K562 (cell line): ENCODE results near the gene RASIP1. TPM values are rescaled to one million over a fixed set of nuclear protein-coding genes. Genes with fewer than 3 reads are reported as not detected.
A peak's percentile ranks its signal among the peaks of the same experiment; 100 is the strongest.

Experiments
- ESRRB ChIP-seq: fragments of 250-450 bp; sonication (Bioruptor Pico); IDR thresholded peaks from 2 replicates; pipeline ENCODE4 v1.5.0; 2020; ENCODE audit warnings: mild to moderate bottlenecking, moderate library complexity, borderline replicate concordance
- FOXJ2 ChIP-seq: fragments of 200-800 bp; sonication (Bioruptor generic); IDR thresholded peaks from 2 replicates; pipeline ENCODE4 v1.6.1; 2016; ENCODE audit warnings: missing genetic modification characterization, missing compliant biosample characterization
- MAFK ChIP-seq: IDR thresholded peaks from 2 replicates; pipeline ENCODE4 v1.6.1; 2011; ENCODE audit warnings: low read length, improper control_type of control experiment
- NCOA6 ChIP-seq: fragments of 450-650 bp; IDR thresholded peaks from 2 replicates; pipeline ENCODE4 v1.6.1; 2017; ENCODE audit warnings: mild to moderate bottlenecking
- NFE2L1 ChIP-seq: fragments of 450-650 bp; IDR thresholded peaks from 2 replicates; pipeline ENCODE4 v1.6.1; 2016; ENCODE audit warnings: missing genetic modification characterization, low read depth, mild to moderate bottlenecking, missing compliant biosample characterization, moderate library complexity, borderline replicate concordance
- NFRKB ChIP-seq: fragments of 450-650 bp; IDR thresholded peaks from 2 replicates; pipeline ENCODE4 v1.6.1; 2016; ENCODE audit warnings: low read depth
- NONO ChIP-seq, 2 experiments: fragments of 200-400 bp in 1 of 2; fragments of 450-650 bp in 1 of 2; formaldehyde crosslinking in 1 of 2; IDR thresholded peaks; 2 replicates each; pipeline ENCODE4 v1.6.1; 2017; ENCODE audit warnings: low read depth in 2 of 2, mild to moderate bottlenecking in 2 of 2, moderate library complexity in 2 of 2, low read length in 1 of 2
- PCBP2 ChIP-seq: fragments of 200-400 bp; formaldehyde crosslinking; IDR thresholded peaks from 2 replicates; pipeline ENCODE4 v1.6.1; 2018; ENCODE audit warnings: low read length, low read depth, mild to moderate bottlenecking, moderate library complexity; ENCODE audit not compliant: poor library complexity, severe bottlenecking
- POLR2AphosphoS5 ChIP-seq: IDR thresholded peaks from 2 replicates; pipeline ENCODE4 v1.6.1; 2011; ENCODE audit warnings: mild to moderate bottlenecking, low read depth, low read length, moderate library complexity; ENCODE audit not compliant: control insufficient read depth, insufficient read depth
- RAD21 ChIP-seq, 2 experiments: fragments of 250-450 bp in 1 of 2; fragments of 450-650 bp in 1 of 2; sonication (Bioruptor Pico) in 1 of 2; formaldehyde crosslinking in 1 of 2; IDR thresholded peaks in 1 of 2; conservative IDR thresholded peaks in 1 of 2; 2 replicates each; pipeline versions ENCODE4 v1.4.0 to v1.8.0; 2020 to 2022; ENCODE audit warnings: mild to moderate bottlenecking in 2 of 2, moderate library complexity in 1 of 2
- RFX7 ChIP-seq: fragments of 250-450 bp; sonication (Bioruptor Pico); IDR thresholded peaks from 2 replicates; pipeline ENCODE4 v1.5.1; 2021; ENCODE audit warnings: mild to moderate bottlenecking
- SP2 ChIP-seq: IDR thresholded peaks from 2 replicates; pipeline ENCODE4 v1.6.1; 2011; ENCODE audit warnings: mild to moderate bottlenecking, low read depth, low read length, moderate library complexity; ENCODE audit not compliant: poor library complexity, severe bottlenecking; ENCODE audit errors: extremely low read depth
- ZC3H8 ChIP-seq: fragments of 450-650 bp; IDR thresholded peaks from 2 replicates; pipeline ENCODE4 v1.6.1; 2017
- ZNF121 ChIP-seq: sonication (generic); formaldehyde crosslinking; conservative IDR thresholded peaks from 2 replicates; pipeline ENCODE4 v1.8.0; 2022; ENCODE audit warnings: missing genetic modification reagents
- ZNF133 ChIP-seq: fragments of 250-450 bp; sonication (Bioruptor Pico); IDR thresholded peaks from 2 replicates; pipeline ENCODE4 v1.4.0; 2020; ENCODE audit warnings: mild to moderate bottlenecking
- ZNF253 ChIP-seq: fragments of 250-450 bp; sonication (Bioruptor Pico); conservative IDR thresholded peaks from 2 replicates; pipeline ENCODE4 v1.6.1; 2021; ENCODE audit warnings: mild to moderate bottlenecking
- ZNF507 ChIP-seq: conservative IDR thresholded peaks from 2 replicates; pipeline ENCODE4 v1.6.1; 2017; ENCODE audit warnings: missing genetic modification characterization, missing compliant biosample characterization
- polyA plus RNA-seq, 8 experiments: library from polyadenylated mRNA; depleted of rRNA in 4 of 8; stranded (reverse) in 5 of 8; unstranded in 3 of 8; fragments of >200 nt; fragmentation: Nextera tagmentation in 2 of 8; fragmentation: Illumina TruSeq in 1 of 8; extraction: Ambion mirVana in 2 of 8; extraction: Trizol in 1 of 8; gene quantifications; 2 replicates each; pipeline versions ENCODE4 v1.2.1 to v1.2.3, GENCODE V29; 2011 to 2014; ENCODE audit warnings: inconsistent platforms in 1 of 8, missing spikeins in 1 of 8
- total RNA-seq, 7 experiments: library from RNA; depleted of rRNA in 6 of 7; stranded (reverse); fragments of >200 nt in 6 of 7; fragmentation: Illumina TruSeq in 2 of 7; extraction: Trizol in 2 of 7; gene quantifications; 2 replicates each; pipeline versions ENCODE4 v1.2.1 to v1.2.3, GENCODE V29; 2011 to 2021; ENCODE audit warnings: low replicate concordance in 1 of 7
- TF ChIP-seq, protein P1 (sequence below), 2 experiments: IDR thresholded peaks; 2 replicates each; pipeline ENCODE4 v1.6.1; 2012; ENCODE audit warnings: improper control_type of control experiment in 2 of 2, low read depth in 2 of 2, low read length in 2 of 2, borderline replicate concordance in 1 of 2
- TF ChIP-seq, protein P2 (sequence below): fragments of 250-450 bp; sonication (Bioruptor Pico); IDR thresholded peaks from 2 replicates; pipeline ENCODE4 v1.5.0; 2021; ENCODE audit warnings: mild to moderate bottlenecking, moderate library complexity
- TF ChIP-seq, protein P3 (sequence below): sonication (generic); formaldehyde crosslinking; IDR thresholded peaks from 2 replicates; pipeline ENCODE4 v1.8.1; 2022; ENCODE audit warnings: missing genetic modification reagents

Gene RASIP1
- total and polyA plus RNA-seq, 9 of the 15 experiments (the other 6 are each of a cell fraction or from before 2014, with no cell fraction given): 0.20 to 4.7 (median 1.5) TPM

DNA sequence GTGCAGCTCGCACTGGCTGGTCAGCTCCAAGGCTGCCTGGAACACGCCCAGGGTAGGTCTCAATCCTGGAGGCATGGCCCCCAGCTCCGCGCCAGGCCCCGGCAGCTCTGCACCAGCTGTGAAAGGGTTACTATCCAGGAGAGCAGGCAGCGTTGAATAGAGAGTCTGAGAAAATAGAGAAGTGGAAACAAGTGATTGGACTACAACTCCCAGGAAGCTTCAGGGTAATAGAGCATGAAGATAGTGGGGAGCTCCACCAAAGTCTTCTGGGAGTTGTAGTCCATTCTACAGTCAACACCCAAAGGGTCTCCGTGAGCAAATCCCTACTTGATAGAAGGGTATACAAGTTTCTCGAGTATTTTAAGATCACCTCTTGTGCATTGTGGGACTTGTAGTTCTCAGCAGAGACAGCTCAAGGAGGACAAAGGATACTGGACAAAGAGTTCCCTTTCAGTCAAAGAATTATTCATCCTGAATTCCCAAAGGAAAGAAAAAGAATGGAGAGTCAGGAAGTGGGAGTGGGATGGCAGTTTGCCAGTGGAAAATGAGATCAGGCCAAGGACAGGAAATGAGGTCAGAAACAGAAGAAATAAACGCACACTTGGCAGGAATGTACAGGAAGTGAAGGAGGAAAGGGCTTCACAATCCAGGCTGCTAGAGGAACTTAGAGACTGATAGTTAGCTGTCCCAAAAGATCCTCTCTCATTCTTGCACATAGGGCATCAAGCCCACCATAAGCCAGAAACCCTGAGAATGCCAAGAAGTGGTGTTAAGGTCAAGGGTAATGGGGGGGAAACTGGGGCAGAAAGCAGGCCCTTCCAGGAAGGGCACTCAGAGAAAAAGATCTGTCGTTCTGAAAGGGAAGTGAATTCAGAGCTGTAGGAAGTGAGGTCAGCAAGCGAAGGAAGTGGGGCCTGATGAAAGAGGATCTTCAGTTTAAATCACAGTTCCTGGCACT, 15.3 kb downstream of the RASIP1 start (continued):
- TF ChIP-seq FOXJ2 (tag) (peak; percentile 56; the same call in 1 of the 2 replicates), ZNF121 (no peak), RFX7 (CRISPR knock-in tag) (no peak), ZNF507 (tag) (no peak), ZNF133 (no peak), NFRKB (0 out of 2 replicates have a peak, but pooled peaks have one; percentile 62), NFE2L1 (tag) (no peak), ESRRB (CRISPR knock-in tag) (no peak), SP2 (no peak), MAFK (peak; percentile 47; the same call in 1 of the 2 replicates), RAD21 (CRISPR knock-in tag; conservative IDR thresholded peaks at IDR 0.05 in 1 of 2, IDR thresholded peaks at IDR 0.05 in 1 of 2) (no peak), PCBP2 (no peak), NONO (IDR thresholded peaks at IDR 0.05; ENCODE audit: low read depth in 2 of 2, low read length in 1 of 2) (no peak), ZC3H8 (no peak), NCOA6 (no peak), ZNF253 (no peak), POLR2AphosphoS5 (no peak)
- TF ChIP-seq, protein P1, sequence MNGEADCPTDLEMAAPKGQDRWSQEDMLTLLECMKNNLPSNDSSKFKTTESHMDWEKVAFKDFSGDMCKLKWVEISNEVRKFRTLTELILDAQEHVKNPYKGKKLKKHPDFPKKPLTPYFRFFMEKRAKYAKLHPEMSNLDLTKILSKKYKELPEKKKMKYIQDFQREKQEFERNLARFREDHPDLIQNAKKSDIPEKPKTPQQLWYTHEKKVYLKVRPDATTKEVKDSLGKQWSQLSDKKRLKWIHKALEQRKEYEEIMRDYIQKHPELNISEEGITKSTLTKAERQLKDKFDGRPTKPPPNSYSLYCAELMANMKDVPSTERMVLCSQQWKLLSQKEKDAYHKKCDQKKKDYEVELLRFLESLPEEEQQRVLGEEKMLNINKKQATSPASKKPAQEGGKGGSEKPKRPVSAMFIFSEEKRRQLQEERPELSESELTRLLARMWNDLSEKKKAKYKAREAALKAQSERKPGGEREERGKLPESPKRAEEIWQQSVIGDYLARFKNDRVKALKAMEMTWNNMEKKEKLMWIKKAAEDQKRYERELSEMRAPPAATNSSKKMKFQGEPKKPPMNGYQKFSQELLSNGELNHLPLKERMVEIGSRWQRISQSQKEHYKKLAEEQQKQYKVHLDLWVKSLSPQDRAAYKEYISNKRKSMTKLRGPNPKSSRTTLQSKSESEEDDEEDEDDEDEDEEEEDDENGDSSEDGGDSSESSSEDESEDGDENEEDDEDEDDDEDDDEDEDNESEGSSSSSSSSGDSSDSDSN (IDR thresholded peaks at IDR 0.05; ENCODE audit: borderline replicate concordance in 1 of 2, low read depth in 2 of 2, low read length in 2 of 2): no peak
- TF ChIP-seq, protein P2, sequence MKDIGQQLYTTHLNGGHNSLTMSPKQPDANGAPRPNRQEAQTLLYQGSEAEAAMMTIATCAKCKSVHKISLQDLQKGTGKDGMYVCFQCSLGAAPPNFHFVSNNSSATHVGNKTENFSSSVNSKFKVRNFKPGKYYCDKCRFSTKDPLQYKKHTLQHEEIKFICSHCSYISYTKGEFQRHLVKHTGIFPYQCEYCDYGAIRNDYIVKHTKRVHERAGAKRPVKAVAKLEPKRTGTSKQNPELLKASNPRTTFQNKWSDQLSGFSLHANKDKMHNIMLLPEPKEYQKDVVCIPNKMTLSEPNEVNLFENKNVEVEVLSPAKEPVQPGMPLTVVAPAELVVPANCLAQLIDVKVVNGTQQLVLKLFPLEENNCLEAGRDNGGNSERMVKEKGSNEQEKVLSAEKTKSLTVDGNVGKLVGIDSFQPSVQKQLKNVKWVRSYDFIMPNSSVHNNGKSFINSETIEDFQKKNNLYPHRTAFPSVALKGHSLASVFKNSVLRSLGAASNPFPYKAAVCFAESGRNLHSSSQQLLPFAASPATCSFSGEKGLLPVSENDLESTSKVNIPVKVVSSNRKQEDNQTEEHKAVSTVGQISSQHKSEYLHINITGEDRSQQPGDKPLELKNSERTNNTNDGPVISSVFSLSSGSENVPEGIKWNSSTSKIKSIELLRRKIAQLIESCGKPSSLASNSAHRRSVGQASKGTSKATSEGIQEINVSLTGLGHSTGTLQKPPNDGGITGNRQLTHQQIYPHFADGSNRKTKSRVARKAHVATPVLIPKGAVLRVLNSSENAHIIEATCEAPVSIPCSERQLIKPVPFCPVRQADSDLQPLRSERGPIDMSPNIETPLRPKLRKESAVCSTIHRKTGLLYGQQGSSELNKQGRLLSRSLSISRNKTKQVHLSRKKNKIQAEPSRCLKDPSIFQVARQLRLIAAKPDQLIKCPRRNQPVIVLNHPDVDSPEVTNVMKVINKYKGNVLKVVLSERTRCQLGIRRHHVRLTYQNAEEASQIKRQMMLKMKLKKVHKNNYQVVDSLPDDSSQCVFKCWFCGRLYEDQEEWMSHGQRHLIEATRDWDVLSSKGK: no peak
- TF ChIP-seq, protein P3, sequence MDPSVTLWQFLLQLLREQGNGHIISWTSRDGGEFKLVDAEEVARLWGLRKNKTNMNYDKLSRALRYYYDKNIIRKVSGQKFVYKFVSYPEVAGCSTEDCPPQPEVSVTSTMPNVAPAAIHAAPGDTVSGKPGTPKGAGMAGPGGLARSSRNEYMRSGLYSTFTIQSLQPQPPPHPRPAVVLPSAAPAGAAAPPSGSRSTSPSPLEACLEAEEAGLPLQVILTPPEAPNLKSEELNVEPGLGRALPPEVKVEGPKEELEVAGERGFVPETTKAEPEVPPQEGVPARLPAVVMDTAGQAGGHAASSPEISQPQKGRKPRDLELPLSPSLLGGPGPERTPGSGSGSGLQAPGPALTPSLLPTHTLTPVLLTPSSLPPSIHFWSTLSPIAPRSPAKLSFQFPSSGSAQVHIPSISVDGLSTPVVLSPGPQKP (CRISPR knock-in tag): no peak
